Fibroblast of skin of right biceps (primary cell): ENCODE data around the gene TNFAIP3.

Source experiments
- DNase-seq: peaks from one replicate; pipeline ENCODE4 v3.0.0-alpha.2; 2013

The TNFAIP3 gene

DNA sequence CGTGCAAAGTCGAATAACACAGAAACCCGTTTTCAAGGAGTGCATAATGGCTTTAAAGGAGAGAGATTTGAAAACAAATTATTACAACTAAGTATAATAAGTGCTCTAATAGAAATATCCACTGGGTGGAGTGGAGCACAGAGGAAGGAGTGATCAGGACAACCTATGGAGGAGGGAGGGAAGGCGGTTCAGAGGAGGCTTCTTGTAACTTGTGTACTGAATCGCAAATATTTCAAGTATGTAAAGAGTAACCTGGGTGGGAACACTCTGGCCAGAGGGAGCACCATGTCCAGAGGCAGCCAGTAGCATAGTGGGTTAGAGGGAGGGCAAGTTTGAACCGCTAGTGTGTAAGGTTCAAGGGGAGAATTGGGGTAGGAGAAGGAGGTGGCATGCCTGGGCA, 21.6 kb upstream of the TNFAIP3 start:
- no peak for DNase-seq

GRCh38 chr6:137846274-137846673, 20.8 kb upstream of the TNFAIP3 start:
- no peak for DNase-seq

DNA sequence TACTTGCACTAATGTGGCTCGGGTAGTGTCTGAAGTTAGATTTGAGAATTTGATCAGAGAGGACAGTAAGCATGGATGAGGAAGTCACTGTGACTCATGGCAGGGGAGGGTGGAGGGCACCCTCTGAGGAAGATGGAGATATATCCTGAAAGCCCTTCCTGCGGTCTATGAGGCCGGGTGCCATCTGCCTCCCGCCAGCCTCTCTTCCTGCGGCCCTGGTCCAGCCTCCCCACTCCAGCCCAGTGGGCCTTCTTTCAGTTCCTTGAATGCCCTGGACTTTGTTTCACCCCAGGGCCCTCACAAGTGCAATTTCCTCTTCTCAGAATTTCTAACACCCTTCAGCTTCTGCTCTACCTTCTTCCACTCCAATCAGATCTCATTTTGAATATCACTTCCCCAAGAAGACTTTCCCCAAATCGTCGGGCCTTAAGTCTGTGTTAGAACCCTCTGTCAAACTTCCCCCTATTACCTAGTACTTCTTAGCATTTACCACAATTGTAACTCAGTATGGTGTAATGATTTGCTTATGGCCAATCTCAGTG, 20.2 kb upstream of the TNFAIP3 start:
- DNase-seq = no peak

DNA sequence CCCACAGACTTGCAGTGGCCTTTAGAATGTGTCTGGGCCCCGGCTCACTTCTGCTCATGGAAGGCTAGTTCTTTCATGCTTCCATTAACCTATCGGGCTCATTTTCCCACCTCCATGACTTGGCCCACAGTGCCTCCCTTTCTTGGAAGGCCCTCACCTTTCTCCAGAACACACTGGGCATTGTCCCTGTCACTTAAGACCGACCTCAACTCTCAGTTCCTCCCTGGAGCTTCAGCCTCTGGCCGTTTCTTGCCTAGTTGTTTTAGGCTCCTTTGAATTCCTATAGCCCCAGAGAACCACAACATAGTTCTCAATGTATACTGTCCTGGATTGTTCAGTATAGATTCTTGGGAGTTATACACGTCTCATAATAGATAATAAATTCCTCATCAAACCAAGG, 19.3 kb upstream of the TNFAIP3 start:
- no peak for DNase-seq

GRCh38 chr6:137848672-137849071, 18.4 kb upstream of the TNFAIP3 start:
- DNase-seq = peak; percentile 77

- no peak for DNase-seq
Observed at GRCh38 chr6:137849181-137849980, 17.7 kb upstream of the TNFAIP3 start.

- no peak for DNase-seq
Observed at GRCh38 chr6:137849981-137850714, 16.9 kb upstream of the TNFAIP3 start.

- DNase-seq = no peak
Observed at GRCh38 chr6:137850816-137851602, 16.1 kb upstream of the TNFAIP3 start.

- DNase-seq = no peak
Observed at GRCh38 chr6:137851669-137852068, 15.4 kb upstream of the TNFAIP3 start.

DNA sequence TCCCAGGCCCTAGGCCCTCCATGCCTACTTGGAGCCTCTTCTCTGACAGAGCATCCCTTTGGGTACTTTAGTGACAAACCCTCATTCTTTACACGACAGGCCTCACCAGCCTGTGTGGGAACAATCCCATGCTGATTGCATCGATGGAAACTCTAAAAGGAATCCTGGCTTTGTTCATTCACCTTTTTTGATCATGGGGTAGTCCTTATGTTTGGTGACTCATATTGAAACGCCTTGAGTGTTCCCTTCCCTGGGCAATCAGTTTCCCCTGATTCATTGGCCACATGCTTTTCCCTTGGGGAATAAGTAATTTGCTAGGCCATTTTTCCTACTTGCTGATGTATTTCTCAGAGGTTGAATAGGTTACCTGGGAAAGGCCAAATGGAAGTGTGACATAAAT, 14.7 kb upstream of the TNFAIP3 start:
- DNase-seq = peak; percentile 82

DNA sequence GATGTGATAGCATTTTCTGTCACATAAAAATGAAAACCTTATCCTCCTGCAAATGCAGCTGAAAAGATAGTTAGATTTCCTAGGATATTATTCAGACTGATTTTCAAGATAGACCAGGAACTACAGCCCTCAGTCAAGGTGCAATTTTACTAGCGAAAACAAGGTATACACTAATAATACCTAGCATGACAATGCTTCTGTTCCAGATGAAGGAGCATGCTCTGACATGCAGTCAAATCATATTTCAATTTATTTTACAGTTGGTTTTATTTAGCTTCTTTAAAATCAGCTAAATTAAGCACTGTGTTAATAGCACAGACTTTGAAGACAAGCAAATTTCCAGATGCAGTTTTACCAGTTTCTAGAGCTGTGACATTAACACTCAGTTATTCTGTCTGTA, 14.2 kb upstream of the TNFAIP3 start:
- no peak for DNase-seq

- peak; percentile 90 for DNase-seq
Observed at GRCh38 chr6:137853569-137854213, 13.4 kb upstream of the TNFAIP3 start.

DNA sequence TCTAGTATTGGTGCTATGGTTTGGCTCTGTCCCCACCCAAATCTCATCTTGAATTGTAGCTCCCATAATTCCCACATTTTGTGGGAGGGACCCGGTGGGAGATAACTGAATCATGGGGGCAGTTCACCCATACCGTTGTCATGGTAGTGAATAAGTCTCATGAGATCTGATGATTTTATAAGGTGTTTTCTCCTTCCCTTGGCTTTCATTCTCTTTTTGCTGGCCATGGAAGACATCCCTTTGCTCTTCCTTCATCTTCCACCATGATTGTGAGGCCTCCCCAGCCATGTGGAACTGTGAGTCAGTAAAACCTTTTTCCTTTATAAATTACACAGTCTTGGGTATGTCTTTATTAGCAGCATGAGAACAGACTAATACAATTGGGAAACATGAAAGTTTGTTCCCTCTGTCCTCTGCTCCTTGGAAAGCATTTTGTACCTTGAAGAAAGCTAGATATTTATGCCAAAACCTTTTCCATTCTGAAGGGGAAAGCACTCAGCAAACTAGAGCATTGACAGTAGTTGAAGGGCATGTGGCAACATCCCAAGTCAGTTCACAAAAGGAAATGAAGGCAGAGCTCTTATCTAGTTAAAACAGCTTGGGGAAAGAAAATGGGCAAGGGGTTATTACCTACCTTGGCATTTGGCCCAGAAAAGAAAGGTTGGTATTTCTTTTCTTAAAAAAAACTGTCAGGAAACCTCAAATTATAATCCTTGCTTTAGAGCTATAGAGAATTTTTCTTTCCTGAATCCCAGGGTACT, 10.7 kb upstream of the TNFAIP3 start:
- no peak for DNase-seq

GRCh38 chr6:137859025-137859424, 8.0 kb upstream of the TNFAIP3 start:
- DNase-seq = no peak

DNA sequence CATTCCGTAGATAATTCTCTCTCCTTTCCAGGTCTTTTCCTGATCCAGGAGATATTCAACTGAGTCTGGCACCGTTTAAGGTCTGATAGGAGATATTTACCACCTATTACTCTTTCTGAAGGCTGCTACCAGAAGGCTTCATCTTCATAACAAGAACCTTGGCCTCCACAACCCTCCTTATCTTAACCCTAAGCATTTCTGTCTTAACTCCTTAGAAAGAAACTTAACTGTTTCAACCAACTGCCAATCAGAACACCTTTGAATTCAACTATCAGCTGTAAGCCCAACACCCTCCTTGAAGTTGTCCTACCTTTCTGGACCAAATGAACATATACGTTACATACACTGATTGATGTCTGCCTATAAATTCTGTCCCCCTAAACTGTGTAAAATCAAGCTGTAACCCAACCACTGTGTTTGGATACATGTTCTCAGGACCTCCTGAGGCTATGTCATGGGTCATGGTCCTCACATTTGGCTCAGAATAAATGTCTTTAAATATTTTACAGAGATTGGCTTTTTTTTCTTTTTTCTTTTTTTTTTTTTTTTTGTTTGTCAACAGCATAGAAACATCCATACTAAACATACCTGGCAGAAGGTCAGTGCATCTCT, 6.6 kb upstream of the TNFAIP3 start:
- no peak for DNase-seq

GRCh38 chr6:137861550-137862337, 5.3 kb upstream of the TNFAIP3 start:
- DNase-seq = no peak

- no peak for DNase-seq
Observed at GRCh38 chr6:137862419-137863090, 4.5 kb upstream of the TNFAIP3 start.

- no peak for DNase-seq
Observed at GRCh38 chr6:137863091-137863797, 3.8 kb upstream of the TNFAIP3 start.

- no peak for DNase-seq
Observed at GRCh38 chr6:137864812-137865508, 2.1 kb upstream of the TNFAIP3 start.
